ENCODE results near the gene SPATC1L.

SPATC1L gene

DNA sequence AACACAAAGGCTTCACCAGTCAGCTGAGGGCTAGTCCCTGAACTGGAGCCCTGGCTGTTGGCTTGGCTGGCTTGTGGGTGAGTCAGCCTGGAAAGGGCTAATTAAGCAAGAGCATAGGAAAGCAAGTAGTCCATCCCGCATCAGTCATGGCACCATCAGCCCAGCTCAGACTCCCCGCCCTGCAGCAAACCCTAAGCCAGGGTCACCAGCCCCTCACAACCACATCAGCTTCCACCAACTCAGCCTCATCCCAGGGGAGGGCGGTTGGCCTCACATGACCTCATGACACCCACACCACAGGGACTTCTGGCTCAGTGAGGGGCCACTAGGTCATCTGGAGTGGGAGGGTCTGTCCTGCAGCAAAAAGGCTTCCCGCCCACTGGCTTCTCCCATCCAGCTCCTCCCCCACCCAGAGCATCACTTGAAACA, 7.0 kb upstream of the SPATC1L start:
- Histone ChIP-seq H3K4me3 (replicated peaks; ENCODE audit: insufficient read depth, low read length) (no peak overlapping the region), H3K27me3 (ENCODE audit: insufficient read depth, poor library complexity, severe bottlenecking) (no peaks in the 10 kb centered on the region), H3K27ac (replicated peaks) (no peak overlapping the region)
- no peak for DNase-seq (ENCODE audit: low read depth in 1 of 2, low spot score in 1 of 2)
- TF ChIP-seq, protein P1, sequence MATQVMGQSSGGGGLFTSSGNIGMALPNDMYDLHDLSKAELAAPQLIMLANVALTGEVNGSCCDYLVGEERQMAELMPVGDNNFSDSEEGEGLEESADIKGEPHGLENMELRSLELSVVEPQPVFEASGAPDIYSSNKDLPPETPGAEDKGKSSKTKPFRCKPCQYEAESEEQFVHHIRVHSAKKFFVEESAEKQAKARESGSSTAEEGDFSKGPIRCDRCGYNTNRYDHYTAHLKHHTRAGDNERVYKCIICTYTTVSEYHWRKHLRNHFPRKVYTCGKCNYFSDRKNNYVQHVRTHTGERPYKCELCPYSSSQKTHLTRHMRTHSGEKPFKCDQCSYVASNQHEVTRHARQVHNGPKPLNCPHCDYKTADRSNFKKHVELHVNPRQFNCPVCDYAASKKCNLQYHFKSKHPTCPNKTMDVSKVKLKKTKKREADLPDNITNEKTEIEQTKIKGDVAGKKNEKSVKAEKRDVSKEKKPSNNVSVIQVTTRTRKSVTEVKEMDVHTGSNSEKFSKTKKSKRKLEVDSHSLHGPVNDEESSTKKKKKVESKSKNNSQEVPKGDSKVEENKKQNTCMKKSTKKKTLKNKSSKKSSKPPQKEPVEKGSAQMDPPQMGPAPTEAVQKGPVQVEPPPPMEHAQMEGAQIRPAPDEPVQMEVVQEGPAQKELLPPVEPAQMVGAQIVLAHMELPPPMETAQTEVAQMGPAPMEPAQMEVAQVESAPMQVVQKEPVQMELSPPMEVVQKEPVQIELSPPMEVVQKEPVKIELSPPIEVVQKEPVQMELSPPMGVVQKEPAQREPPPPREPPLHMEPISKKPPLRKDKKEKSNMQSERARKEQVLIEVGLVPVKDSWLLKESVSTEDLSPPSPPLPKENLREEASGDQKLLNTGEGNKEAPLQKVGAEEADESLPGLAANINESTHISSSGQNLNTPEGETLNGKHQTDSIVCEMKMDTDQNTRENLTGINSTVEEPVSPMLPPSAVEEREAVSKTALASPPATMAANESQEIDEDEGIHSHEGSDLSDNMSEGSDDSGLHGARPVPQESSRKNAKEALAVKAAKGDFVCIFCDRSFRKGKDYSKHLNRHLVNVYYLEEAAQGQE (IDR thresholded peaks at IDR 0.05; ENCODE audit: insufficient replicate concordance, low read depth): no peak
- no peak for TF ChIP-seq SPI1 (IDR thresholded peaks at IDR 0.05; ENCODE audit: borderline replicate concordance, low read depth)
- TF ChIP-seq POLR2AphosphoS5 (IDR thresholded peaks at IDR 0.05; ENCODE audit: low read depth): no peak
- no peak for TF ChIP-seq GABPA (IDR thresholded peaks at IDR 0.05; ENCODE audit: low read depth)
- TF ChIP-seq, protein P2, sequence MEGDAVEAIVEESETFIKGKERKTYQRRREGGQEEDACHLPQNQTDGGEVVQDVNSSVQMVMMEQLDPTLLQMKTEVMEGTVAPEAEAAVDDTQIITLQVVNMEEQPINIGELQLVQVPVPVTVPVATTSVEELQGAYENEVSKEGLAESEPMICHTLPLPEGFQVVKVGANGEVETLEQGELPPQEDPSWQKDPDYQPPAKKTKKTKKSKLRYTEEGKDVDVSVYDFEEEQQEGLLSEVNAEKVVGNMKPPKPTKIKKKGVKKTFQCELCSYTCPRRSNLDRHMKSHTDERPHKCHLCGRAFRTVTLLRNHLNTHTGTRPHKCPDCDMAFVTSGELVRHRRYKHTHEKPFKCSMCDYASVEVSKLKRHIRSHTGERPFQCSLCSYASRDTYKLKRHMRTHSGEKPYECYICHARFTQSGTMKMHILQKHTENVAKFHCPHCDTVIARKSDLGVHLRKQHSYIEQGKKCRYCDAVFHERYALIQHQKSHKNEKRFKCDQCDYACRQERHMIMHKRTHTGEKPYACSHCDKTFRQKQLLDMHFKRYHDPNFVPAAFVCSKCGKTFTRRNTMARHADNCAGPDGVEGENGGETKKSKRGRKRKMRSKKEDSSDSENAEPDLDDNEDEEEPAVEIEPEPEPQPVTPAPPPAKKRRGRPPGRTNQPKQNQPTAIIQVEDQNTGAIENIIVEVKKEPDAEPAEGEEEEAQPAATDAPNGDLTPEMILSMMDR (IDR thresholded peaks at IDR 0.05; ENCODE audit: insufficient read depth, low read length): no peak

DNA sequence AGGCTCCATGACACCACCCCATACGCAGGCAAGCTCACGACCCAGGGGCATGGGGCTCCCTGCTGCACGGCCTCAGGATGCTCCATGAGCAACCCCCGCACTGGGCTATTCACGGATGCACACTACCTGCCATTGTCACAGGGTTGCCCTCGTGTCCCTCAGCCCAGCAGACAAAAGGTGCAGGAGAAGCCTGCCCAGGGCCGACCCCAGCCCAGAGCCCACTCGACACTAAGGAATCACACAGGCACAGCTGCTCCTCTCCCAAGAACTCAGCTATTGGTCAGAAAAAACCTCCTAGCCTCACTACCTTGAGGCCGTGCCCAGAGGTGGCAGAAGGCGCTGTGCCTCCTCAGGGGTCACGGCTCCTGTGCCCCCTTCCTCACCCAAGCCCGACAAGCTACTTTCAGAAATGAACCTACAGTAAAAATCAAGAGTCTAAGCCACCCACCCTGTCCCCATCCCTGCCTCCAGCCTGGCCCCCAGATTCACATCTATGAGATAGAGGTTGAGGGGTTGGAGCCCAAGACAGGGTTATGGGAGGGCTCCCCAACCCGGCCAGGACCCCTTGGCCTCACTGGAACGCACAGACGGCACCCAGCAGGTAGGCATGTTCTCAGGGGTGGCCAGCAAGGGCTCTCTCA, 6.4 kb upstream of the SPATC1L start:
- no peaks in the 10 kb centered on the region for H3K27me3 ChIP-seq (ENCODE audit: insufficient read depth, poor library complexity, severe bottlenecking)
- TF ChIP-seq GABPA (IDR thresholded peaks at IDR 0.05; ENCODE audit: low read depth): no peak
- TF ChIP-seq, protein P2 (IDR thresholded peaks at IDR 0.05; ENCODE audit: insufficient read depth, low read length): no peak
- no peak for TF ChIP-seq SPI1 (IDR thresholded peaks at IDR 0.05; ENCODE audit: borderline replicate concordance, low read depth)
- TF ChIP-seq, protein P1 (IDR thresholded peaks at IDR 0.05; ENCODE audit: insufficient replicate concordance, low read depth): no peak
- TF ChIP-seq POLR2AphosphoS5 (IDR thresholded peaks at IDR 0.05; ENCODE audit: low read depth): no peak
- no peak overlapping the region for H3K27ac ChIP-seq (replicated peaks)
- DNase-seq (ENCODE audit: low read depth in 1 of 2, low spot score in 1 of 2): no peak
- H3K4me3 ChIP-seq (replicated peaks; ENCODE audit: insufficient read depth, low read length): no peak overlapping the region

DNA sequence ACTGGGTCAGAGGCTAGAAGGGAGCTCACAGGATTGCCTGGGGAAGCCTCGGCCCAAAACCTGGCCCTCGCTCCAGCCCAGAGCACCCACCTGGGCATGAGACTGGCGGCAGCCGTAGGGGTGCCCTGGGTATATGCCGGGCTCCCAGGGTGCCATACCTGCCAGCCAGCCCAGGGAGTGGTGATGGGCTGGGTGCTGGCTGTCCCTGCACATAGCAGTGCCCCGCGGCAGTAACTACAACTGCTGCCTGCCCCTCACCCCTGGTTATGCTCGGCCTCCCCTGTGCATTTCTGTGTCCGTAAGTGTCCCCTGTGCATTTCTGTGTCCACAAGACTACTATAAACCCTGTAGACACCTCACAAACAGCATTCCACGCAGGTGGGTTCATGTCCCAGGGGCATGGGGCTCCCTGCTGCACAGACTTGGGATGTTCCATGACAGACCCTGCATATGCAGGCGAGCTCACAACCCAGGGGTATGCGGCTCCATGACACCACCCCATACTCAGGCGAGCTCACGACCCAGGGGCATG, 5.8 kb upstream of the SPATC1L start:
- H3K4me3 ChIP-seq (replicated peaks; ENCODE audit: insufficient read depth, low read length): no peak overlapping the region
- TF ChIP-seq, protein P1 (IDR thresholded peaks at IDR 0.05; ENCODE audit: insufficient replicate concordance, low read depth): no peak
- TF ChIP-seq POLR2AphosphoS5 (IDR thresholded peaks at IDR 0.05; ENCODE audit: low read depth) (no peak), GABPA (IDR thresholded peaks at IDR 0.05; ENCODE audit: low read depth) (no peak), SPI1 (IDR thresholded peaks at IDR 0.05; ENCODE audit: borderline replicate concordance, low read depth) (no peak)
- TF ChIP-seq, protein P2 (IDR thresholded peaks at IDR 0.05; ENCODE audit: insufficient read depth, low read length): no peak
- DNase-seq (ENCODE audit: low read depth in 1 of 2, low spot score in 1 of 2): no peak
- no peak overlapping the region for H3K27ac ChIP-seq (replicated peaks)
- H3K27me3 ChIP-seq (ENCODE audit: insufficient read depth, poor library complexity, severe bottlenecking): no peaks in the 10 kb centered on the region
